CD4-positive, alpha-beta T cell (primary cell): ENCODE measurements around the gene ERBB3. TPM values are rescaled to one million over a fixed set of nuclear protein-coding genes. Genes with fewer than 3 reads are reported as not detected.

Experiments
- ATAC-seq: fragments of 200-7000 bp; cut with Tn5 transposase; one replicate; pipeline ENCODE4 v1.10.0; 2022; ENCODE audit warnings: mild to moderate bottlenecking; ENCODE audit not compliant: poor library complexity
- CTCF ChIA-PET: fragments of 350-600 bp; sonication (Branson Sonifier 250); formaldehyde crosslinking; loops from one replicate; lab custom pipeline; 2021; ENCODE audit warnings: antibody characterized with exemption, inconsistent platforms; lab: Charles Lee
- POLR2A ChIA-PET: fragments of 350-600 bp; sonication (Branson Sonifier 250); formaldehyde crosslinking; loops from one replicate; lab custom pipeline; 2021; ENCODE audit warnings: antibody characterized with exemption, inconsistent platforms; lab: Charles Lee
- DNase-seq, 14 experiments: peaks; one replicate each; pipeline ENCODE4 v3.0.0-alpha.2; 2013 to 2020; ENCODE audit warnings: mixed read lengths in 2 of 14
- H3K27ac ChIP-seq, 2 donors: one replicate each; pipeline versions ENCODE4 v1.5.1 to v1.7.0; 2013; ENCODE audit warnings: low read length in 2 of 2, low read depth in 1 of 2, mild to moderate bottlenecking in 1 of 2
- H3K27me3 ChIP-seq, 2 experiments: 1 replicate in 1 of 2; 2 replicates in 1 of 2; pipeline versions ENCODE4 v1.6.1 to v1.7.0; 2013; ENCODE audit warnings: low read length in 2 of 2, control low read depth in 1 of 2, mild to moderate bottlenecking in 1 of 2, moderate library complexity in 1 of 2; ENCODE audit not compliant: insufficient read depth in 2 of 2, control insufficient read depth in 1 of 2
- H3K36me3 ChIP-seq: one replicate; pipeline ENCODE4 v1.6.1; 2013; ENCODE audit warnings: low read length, control low read depth; ENCODE audit not compliant: insufficient read depth
- H3K4me1 ChIP-seq: one replicate; pipeline ENCODE4 v1.6.1; 2013; ENCODE audit warnings: low read length, control low read depth; ENCODE audit not compliant: insufficient read depth
- H3K4me3 ChIP-seq: one replicate; pipeline ENCODE4 v1.5.1; 2013; ENCODE audit warnings: mild to moderate bottlenecking, low read length, moderate library complexity
- H3K9me3 ChIP-seq, 2 experiments: 1 replicate in 1 of 2; 2 replicates in 1 of 2; pipeline versions ENCODE4 v1.6.1 to v1.7.0; 2013; ENCODE audit warnings: low read length in 2 of 2, mild to moderate bottlenecking in 2 of 2, control low read depth in 1 of 2, moderate library complexity in 1 of 2; ENCODE audit not compliant: control insufficient read depth in 1 of 2, insufficient read depth in 1 of 2
- H3K27ac Mint-ChIP-seq: one replicate; pipeline ENCODE4 v1.8.0; 2020; ENCODE audit warnings: mixed read lengths
- H3K27me3 Mint-ChIP-seq: one replicate; pipeline ENCODE4 v1.8.0; 2021; ENCODE audit warnings: mixed read lengths
- H3K36me3 Mint-ChIP-seq: one replicate; pipeline ENCODE4 v1.8.0; 2021; ENCODE audit warnings: low read depth, mixed read lengths
- H3K4me1 Mint-ChIP-seq: one replicate; pipeline ENCODE4 v1.8.0; 2021; ENCODE audit warnings: low read depth, mixed read lengths
- H3K4me3 Mint-ChIP-seq: one replicate; pipeline ENCODE4 v1.8.0; 2020; ENCODE audit warnings: mild to moderate bottlenecking, mixed read lengths
- H3K9me3 Mint-ChIP-seq: one replicate; pipeline ENCODE4 v1.8.0; 2020; ENCODE audit warnings: mixed read lengths
- intact Hi-C, 2 experiments: fragments of 100-400 bp; cut with DNase I in 1 of 2; cut with micrococcal nuclease in 1 of 2; formaldehyde crosslinking; loops; one replicate each; pipeline versions ENCODE4 v1.15.1 to v1.9.0; 2023 to 2025; cut with DNase I, micrococcal nuclease
- total RNA-seq, 174 experiments: library from RNA in 2 of 174; stranded (reverse) in 2 of 174; gene quantifications; one replicate each; pipeline ENCODE4 v1.2.3 and lab custom pipeline; 2021 to 2026
- TF ChIP-seq, protein P1 (sequence below): fragments of 200-600 bp; IDR thresholded peaks from one replicate; pipeline ENCODE4 v1.8.0; 2022; ENCODE audit warnings: antibody characterized with exemption, mild to moderate bottlenecking

ERBB3 gene
- total RNA-seq, 2 experiments from 2014 or later: 0.22 to 0.47 TPM

DNA sequence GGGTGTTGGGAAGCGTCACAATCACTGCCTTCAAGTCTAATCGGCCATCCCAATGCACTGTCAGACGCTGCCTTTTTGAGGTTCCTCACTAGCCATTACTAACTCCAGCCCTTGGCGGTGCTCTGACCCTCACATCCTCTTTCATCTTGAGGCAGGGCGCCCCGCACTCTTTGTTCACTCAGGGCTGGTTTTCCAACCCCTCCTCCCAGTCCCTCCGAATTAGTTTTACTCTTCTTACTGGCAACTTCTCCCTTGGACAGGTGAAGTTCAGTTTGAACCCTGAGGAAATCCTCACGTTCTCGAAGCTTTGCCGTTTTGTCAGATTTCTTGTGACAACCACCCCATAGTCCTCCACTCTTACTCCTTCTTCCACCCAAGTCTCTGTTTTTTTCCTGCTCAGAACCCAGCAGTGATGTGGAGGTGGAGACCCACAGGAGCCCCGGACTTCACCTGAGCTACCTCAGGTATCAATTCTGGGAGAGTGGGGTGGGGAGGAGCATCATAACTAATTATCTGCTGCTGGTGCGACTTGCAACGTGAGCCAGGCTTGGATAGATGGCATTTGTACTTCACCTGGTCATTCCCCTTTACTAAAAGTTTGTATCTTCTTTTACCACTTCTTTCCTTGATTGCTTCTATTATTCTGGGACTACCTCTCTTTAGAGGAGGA, 38.9 kb downstream of the ERBB3 start:
- Histone ChIP-seq H3K4me1 (peaks cover 35% of the 10 kb centered on the region), H3K36me3 (peaks cover 25% of the 10 kb centered on the region), H3K27ac (peak overlapping the region; percentile 75 to 90), H3K4me3 (peak overlapping the region; percentile 73), H3K27me3 (no peaks in the 10 kb centered on the region), H3K9me3 (no peaks in the 10 kb centered on the region)
- intact Hi-C loops: loop anchor here (1.0 to 10.0 kb wide), 12 partner anchors 33 to 476 kb away; partner anchors contain the start of genes ANKRD52 (in 2 of the 2), NABP2 (in 2 of the 2), PYM1 (in 2 of the 2) and MYL6B (in 1 of the 2)
- ATAC-seq (no peak), DNase-seq (peak in 1 of 14 experiments; percentile 42)
- CTCF ChIA-PET: interaction anchor here (0.6 to 5.0 kb wide), 21 partner anchors 7 to 351 kb away, joined by 3 to 76 read pairs (median 5); partner anchors contain the start of genes ANKRD52, CNPY2, CS and ESYT1
- peaks cover 35% of the 10 kb centered on the region for H3K4me1 Mint-ChIP-seq
- TF ChIP-seq, protein P1, sequence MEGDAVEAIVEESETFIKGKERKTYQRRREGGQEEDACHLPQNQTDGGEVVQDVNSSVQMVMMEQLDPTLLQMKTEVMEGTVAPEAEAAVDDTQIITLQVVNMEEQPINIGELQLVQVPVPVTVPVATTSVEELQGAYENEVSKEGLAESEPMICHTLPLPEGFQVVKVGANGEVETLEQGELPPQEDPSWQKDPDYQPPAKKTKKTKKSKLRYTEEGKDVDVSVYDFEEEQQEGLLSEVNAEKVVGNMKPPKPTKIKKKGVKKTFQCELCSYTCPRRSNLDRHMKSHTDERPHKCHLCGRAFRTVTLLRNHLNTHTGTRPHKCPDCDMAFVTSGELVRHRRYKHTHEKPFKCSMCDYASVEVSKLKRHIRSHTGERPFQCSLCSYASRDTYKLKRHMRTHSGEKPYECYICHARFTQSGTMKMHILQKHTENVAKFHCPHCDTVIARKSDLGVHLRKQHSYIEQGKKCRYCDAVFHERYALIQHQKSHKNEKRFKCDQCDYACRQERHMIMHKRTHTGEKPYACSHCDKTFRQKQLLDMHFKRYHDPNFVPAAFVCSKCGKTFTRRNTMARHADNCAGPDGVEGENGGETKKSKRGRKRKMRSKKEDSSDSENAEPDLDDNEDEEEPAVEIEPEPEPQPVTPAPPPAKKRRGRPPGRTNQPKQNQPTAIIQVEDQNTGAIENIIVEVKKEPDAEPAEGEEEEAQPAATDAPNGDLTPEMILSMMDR: no peak
- peak overlapping the region; percentile 94 for H3K27ac Mint-ChIP-seq
- H3K9me3 Mint-ChIP-seq: no peaks in the 10 kb centered on the region
- H3K36me3 Mint-ChIP-seq: peaks cover 42% of the 10 kb centered on the region
- POLR2A ChIA-PET: interaction anchor here (0.6 to 6.1 kb wide), 38 partner anchors 10 to 1402 kb away, joined by 3 to 233 read pairs (median 8); partner anchors contain the start of genes ANKRD52, CD63, CNPY2 and COQ10A
- no peaks in the 10 kb centered on the region for H3K27me3 Mint-ChIP-seq
- H3K4me3 Mint-ChIP-seq: peak overlapping the region; percentile 97

DNA sequence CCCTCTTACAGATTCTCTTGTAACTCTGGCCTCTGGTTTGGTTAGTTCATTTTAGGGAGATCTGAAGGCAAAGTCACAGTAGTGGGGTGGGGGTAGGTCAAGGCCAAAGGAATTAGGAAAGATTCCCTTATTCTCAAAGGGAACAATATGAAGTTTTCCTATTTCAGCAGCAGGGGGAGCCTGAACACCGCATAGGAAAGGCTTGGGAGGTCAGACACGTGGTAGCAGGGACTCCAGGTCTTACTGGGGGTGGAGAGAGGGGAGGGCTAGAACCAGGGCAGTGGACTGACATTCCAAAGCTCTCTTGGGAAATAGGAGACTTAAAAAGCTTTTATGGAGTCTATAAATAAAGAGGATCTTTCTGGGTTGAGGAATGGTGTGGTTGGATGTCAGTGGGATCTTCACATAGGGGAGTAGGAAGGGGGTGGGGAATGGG, 39.4 kb downstream of the ERBB3 start:
- ChIA-PET POLR2A (interaction anchor here (2.4 to 6.1 kb wide), 10 partner anchors 9 to 197 kb away, joined by 12 to 233 read pairs (median 26); partner anchors contain the start of genes CNPY2, COQ10A, ESYT1 and MYL6B), CTCF (interaction anchor here (0.9 to 5.0 kb wide), 13 partner anchors 16 to 181 kb away, joined by 3 to 76 read pairs (median 5); partner anchors contain the start of genes ANKRD52, COQ10A, CS and MYL6B)
- Histone ChIP-seq H3K4me3 (peak overlapping the region; percentile 73), H3K27ac (peak overlapping the region; percentile 75 to 90), H3K36me3 (peaks cover 25% of the 10 kb centered on the region), H3K9me3 (no peaks in the 10 kb centered on the region), H3K27me3 (no peaks in the 10 kb centered on the region), H3K4me1 (peaks cover 35% of the 10 kb centered on the region)
- DNase-seq (peak; percentile 22 to 85 (median 56)), ATAC-seq (no peak)
- Mint-ChIP-seq H3K36me3 (peaks cover 36% of the 10 kb centered on the region), H3K4me1 (peaks cover 41% of the 10 kb centered on the region), H3K27me3 (no peaks in the 10 kb centered on the region), H3K27ac (peak overlapping the region; percentile 94), H3K4me3 (peak overlapping the region; percentile 97), H3K9me3 (no peaks in the 10 kb centered on the region)
- intact Hi-C loops: loop anchor here (1.0 to 10.0 kb wide), 10 partner anchors 33 to 475 kb away; partner anchors contain the start of genes ANKRD52 (in 2 of the 2), NABP2 (in 2 of the 2), PYM1 (in 2 of the 2) and MYL6B (in 1 of the 2)
- TF ChIP-seq, protein P1: peak; percentile 87

DNA sequence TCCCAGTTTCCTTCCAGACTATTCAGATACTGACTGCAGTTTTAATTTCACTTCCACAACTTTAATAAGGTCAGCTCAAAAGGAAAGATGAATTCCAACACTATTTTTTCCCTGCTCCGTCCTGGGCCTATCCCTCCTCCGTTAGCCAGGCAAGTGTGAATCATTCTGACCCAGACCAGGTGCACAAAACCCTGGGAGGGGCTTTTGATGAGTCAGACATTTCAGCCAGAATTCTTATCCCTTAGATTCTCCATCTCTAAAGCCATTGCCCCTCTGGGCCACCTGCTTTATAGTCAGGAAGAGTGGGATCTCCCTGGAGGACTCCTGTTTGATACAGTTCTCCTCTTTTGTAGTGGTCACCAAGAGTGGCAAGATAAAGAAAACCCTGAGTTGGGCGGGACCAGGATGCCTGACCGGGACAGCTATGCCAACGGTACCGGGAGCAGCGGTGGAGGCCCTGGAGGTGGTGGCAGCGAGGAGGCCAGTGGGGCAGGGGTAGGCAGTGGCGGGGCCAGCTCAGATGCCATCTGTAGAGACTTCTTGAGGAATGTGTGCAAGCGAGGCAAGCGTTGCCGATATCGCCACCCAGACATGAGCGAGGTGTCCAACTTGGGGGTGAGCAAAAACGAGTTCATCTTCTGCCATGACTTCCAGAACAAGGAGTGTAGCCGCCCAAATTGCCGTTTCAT, 40.3 kb downstream of the ERBB3 start:
- peaks cover 25% of the 10 kb centered on the region for H3K36me3 ChIP-seq
- Mint-ChIP-seq H3K36me3 (peaks cover 36% of the 10 kb centered on the region), H3K4me3 (no peak overlapping the region), H3K9me3 (no peaks in the 10 kb centered on the region), H3K4me1 (peaks cover 47% of the 10 kb centered on the region), H3K27me3 (no peaks in the 10 kb centered on the region), H3K27ac (peak overlapping the region; percentile 94)
- DNase-seq (no peak), ATAC-seq (no peak)
- ChIA-PET POLR2A (interaction anchor here (2.4 to 6.1 kb wide), 6 partner anchors 8 to 146 kb away, joined by 12 to 233 read pairs (median 89); partner anchors contain the start of genes COQ10A, ESYT1, MYL6B and PA2G4), CTCF (interaction anchor here (0.9 to 5.0 kb wide), 8 partner anchors 17 to 146 kb away, joined by 3 to 76 read pairs (median 16); partner anchors contain the start of genes COQ10A, MYL6B, PA2G4 and RNF41)
- TF ChIP-seq, protein P1: no peak
- H3K27me3 ChIP-seq: no peaks in the 10 kb centered on the region
- H3K4me3 ChIP-seq: no peak overlapping the region
- no peak overlapping the region for H3K27ac ChIP-seq
- intact Hi-C loops: no loop called here
- peaks cover 37% of the 10 kb centered on the region for H3K4me1 ChIP-seq
- H3K9me3 ChIP-seq: no peaks in the 10 kb centered on the region
